ENCODE results near the gene TMSB15C. TPM values are rescaled to one million over a fixed set of nuclear protein-coding genes. Genes with fewer than 3 reads are reported as not detected.

TMSB15C gene
- total RNA-seq, 1 donor from 2014 or later = 2.7 TPM

DNA sequence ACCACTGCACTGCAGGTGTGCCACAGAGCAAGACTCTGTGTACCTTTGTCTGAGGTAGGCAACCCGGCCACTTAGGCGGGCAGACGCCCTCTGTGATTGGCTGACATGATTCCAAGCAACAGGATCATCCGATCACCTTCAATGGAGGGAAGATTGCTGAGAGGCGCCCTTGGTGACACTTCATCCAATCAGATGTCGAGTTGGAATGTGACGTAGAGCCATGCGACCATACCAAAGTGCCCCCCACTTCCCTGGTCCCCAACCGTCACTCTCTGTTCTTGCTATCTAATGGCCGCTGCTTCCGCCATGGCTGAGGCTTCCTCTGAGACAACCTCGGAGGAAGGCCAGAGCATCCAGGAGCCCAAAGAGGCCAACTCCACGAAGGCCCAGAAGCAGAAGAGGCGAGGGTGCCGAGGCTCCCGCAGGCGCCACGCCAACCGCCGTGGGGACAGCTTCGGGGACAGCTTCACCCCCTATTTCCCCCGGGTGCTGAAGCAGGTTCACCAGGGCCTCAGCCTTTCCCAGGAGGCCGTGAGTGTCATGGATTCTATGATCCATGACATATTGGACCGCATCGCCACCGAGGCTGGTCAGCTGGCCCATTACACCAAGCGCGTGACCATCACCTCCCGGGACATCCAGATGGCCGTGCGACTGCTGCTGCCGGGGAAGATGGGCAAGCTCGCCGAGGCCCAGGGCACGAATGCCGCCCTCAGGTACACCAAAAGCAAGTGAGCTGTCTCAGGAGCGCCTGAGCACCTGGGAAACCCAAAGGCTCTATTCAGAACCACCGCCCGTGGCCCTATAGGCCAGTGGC is 36.1 kb downstream of the TMSB15C start, which contains the start of gene H2BW2:
Gene H2BW2 (plus strand): TSS at position 268 of the 817 bp plus-strand sequence. CDS start 39 bp downstream, at position 307.
- TF ChIP-seq, protein P1, sequence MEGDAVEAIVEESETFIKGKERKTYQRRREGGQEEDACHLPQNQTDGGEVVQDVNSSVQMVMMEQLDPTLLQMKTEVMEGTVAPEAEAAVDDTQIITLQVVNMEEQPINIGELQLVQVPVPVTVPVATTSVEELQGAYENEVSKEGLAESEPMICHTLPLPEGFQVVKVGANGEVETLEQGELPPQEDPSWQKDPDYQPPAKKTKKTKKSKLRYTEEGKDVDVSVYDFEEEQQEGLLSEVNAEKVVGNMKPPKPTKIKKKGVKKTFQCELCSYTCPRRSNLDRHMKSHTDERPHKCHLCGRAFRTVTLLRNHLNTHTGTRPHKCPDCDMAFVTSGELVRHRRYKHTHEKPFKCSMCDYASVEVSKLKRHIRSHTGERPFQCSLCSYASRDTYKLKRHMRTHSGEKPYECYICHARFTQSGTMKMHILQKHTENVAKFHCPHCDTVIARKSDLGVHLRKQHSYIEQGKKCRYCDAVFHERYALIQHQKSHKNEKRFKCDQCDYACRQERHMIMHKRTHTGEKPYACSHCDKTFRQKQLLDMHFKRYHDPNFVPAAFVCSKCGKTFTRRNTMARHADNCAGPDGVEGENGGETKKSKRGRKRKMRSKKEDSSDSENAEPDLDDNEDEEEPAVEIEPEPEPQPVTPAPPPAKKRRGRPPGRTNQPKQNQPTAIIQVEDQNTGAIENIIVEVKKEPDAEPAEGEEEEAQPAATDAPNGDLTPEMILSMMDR (IDR thresholded peaks at IDR 0.05; ENCODE audit: insufficient read depth, low read depth, low read length) = no peak
- no peak for TF ChIP-seq EZH2 (IDR thresholded peaks at IDR 0.05; ENCODE audit: insufficient read depth, low read length)
- no peak for DNase-seq (ENCODE audit: low read depth)
- H3K27ac ChIP-seq (ENCODE audit: low read depth, low read length) = no peak within 1 kb of the TSS
- H3K4me3 Mint-ChIP-seq (ENCODE audit: unreplicated experiment) = no peak within 1 kb of the TSS
- no peaks in the 10 kb centered on the region for H3K36me3 ChIP-seq (ENCODE audit: insufficient read depth, low read length)
- H3K4me1 ChIP-seq (ENCODE audit: insufficient read depth, low read length) = no peaks in the 10 kb centered on the region
- no peaks in the 10 kb centered on the region for H4K20me1 ChIP-seq (ENCODE audit: insufficient read depth, low read length)
- no peaks in the 10 kb centered on the region for H3K27me3 Mint-ChIP-seq (ENCODE audit: low read depth, unreplicated experiment)
- no peaks in the 10 kb centered on the region for H3K79me2 ChIP-seq (ENCODE audit: insufficient read depth, low read length)
- H3K36me3 Mint-ChIP-seq (ENCODE audit: low read depth, unreplicated experiment) = no peaks in the 10 kb centered on the region
- no peak within 1 kb of the TSS for H3K9ac ChIP-seq (ENCODE audit: low read length)
- H2AFZ ChIP-seq (ENCODE audit: low read depth, low read length) = no peak within 1 kb of the TSS
- H3K27me3 ChIP-seq (ENCODE audit: insufficient read depth, low read length) = no peaks in the 10 kb centered on the region
- no peak within 1 kb of the TSS for H3K4me2 ChIP-seq (ENCODE audit: low read length)
- no peak for FAIRE-seq
- H3K27ac Mint-ChIP-seq (ENCODE audit: unreplicated experiment) = no peak within 1 kb of the TSS
- H3K9me3 Mint-ChIP-seq (ENCODE audit: unreplicated experiment) = peaks cover 2% of the 10 kb centered on the region
- no peak within 1 kb of the TSS for H3K4me3 ChIP-seq (ENCODE audit: insufficient read depth, low read depth, low read length)
- H3K4me1 Mint-ChIP-seq (ENCODE audit: low read depth, unreplicated experiment) = no peaks in the 10 kb centered on the region
- no peaks in the 10 kb centered on the region for H3K9me3 ChIP-seq (ENCODE audit: insufficient read depth, low read depth, low read length)

Other genes starting within 250 kb of the TMSB15C start
- gene RAB9B, start 244.0 kb downstream of the TMSB15C start, total RNA-seq = 1.7 and 2.2 TPM in 2 replicates
- 6.3 and 8.0 TPM in 2 replicates for gene TMSB15B, start 113.6 kb downstream of the TMSB15C start, total RNA-seq
- gene H2BW1, start 62.5 kb downstream of the TMSB15C start, total RNA-seq = not detected in 2 replicates
- not detected in 2 replicates for gene H2BW2, start 36.3 kb downstream of the TMSB15C start, total RNA-seq
- gene ZCCHC18, start 36.3 kb upstream of the TMSB15C start, total RNA-seq = 0.98 and 2.1 TPM in 2 replicates
- gene SLC25A53, start 80.8 kb upstream of the TMSB15C start, total RNA-seq = 5.0 and 5.3 TPM in 2 replicates
- gene FAM199X, start 90.2 kb upstream of the TMSB15C start, total RNA-seq = 27.5 and 28.8 TPM in 2 replicates
- gene ESX1, start 178.7 kb upstream of the TMSB15C start, total RNA-seq = 0.48 and 0.84 TPM in 2 replicates

All from astrocyte (in vitro differentiated cells and primary cell).